Left lung (tissue), 10 donors: ENCODE results near the gene TRMO. TPM values are rescaled to one million over a fixed set of nuclear protein-coding genes. Genes with fewer than 3 reads are reported as not detected.

Experiments
- ATAC-seq: fragments of 200-7000 bp; cut with Tn5 transposase; one replicate; pipeline ENCODE4 v1.9.1; 2020; ENCODE audit warnings: moderate library complexity
- DNase-seq, 4 donors: peaks; one replicate each; pipeline ENCODE4 v3.0.0-alpha.2; 2013 to 2020
- H3K27ac ChIP-seq, 2 donors: fragments of 200-600 bp; sonication (generic) in 1 of 2; one replicate each; pipeline versions ENCODE4 v1.5.0 to v1.8.0; 2020 to 2021
- H3K27me3 ChIP-seq, 2 donors: fragments of 200-600 bp; sonication (generic) in 1 of 2; one replicate each; pipeline versions ENCODE4 v1.5.0 to v1.8.0; 2020 to 2021
- H3K36me3 ChIP-seq, 2 donors: fragments of 200-600 bp; sonication (generic) in 1 of 2; one replicate each; pipeline versions ENCODE4 v1.5.0 to v1.8.0; 2020 to 2021
- H3K4me1 ChIP-seq, 2 donors: fragments of 200-600 bp; one replicate each; pipeline ENCODE4 v1.8.0; 2021
- H3K4me3 ChIP-seq, 2 donors: fragments of 200-600 bp; sonication (generic) in 1 of 2; one replicate each; pipeline versions ENCODE4 v1.5.0 to v1.8.0; 2020 to 2021; ENCODE audit warnings: mild to moderate bottlenecking in 1 of 2
- H3K9me3 ChIP-seq, 2 donors: fragments of 200-600 bp; sonication (generic) in 1 of 2; one replicate each; pipeline versions ENCODE4 v1.5.0 to v1.8.0; 2020 to 2021
- intact Hi-C, 2 donors: fragments of 100-400 bp; cut with DNase I; formaldehyde crosslinking; loops; one replicate each; pipeline versions ENCODE4 v1.11.2 to v1.14.2; 2022
- polyA plus RNA-seq, 6 donors: library from polyadenylated mRNA; unstranded; fragments of 120-200 nt; gene quantifications; one replicate each; pipeline ENCODE4 v1.2.1, GENCODE V29; 2013; ENCODE audit not compliant: insufficient read length in 6 of 6
- total RNA-seq, 2 donors: library from RNA; stranded (reverse); fragmentation: NEBNext Ultra II Directional; extraction: Animal tissue kit (Norgen Biotek cat#: 25700); gene quantifications; one replicate each; pipeline ENCODE4 v1.2.1, GENCODE V29; 2021
- TF ChIP-seq, protein P1 (sequence below), 2 donors: fragments of 200-600 bp; sonication (generic) in 1 of 2; IDR thresholded peaks; one replicate each; pipeline versions ENCODE4 v1.5.0 to v1.8.0; 2021; ENCODE audit warnings: antibody characterized with exemption in 2 of 2
- donor health status: DM: no; HTN: yes; CAD: no.
- donor health status: DM: no; HTN: no; CAD: no.

Gene TRMO
- total and polyA plus RNA-seq, 8 donors: 13.6 to 16.5 (median 16.1) TPM

- DNase-seq (no peak), ATAC-seq (no peak)
- no peaks in the 10 kb centered on the region for H3K36me3 ChIP-seq
- no peaks in the 10 kb centered on the region for H3K9me3 ChIP-seq
- no peak overlapping the region for H3K4me3 ChIP-seq
- H3K27me3 ChIP-seq: peaks cover 5 to 20% of the 10 kb centered on the region in 2 donors
- TF ChIP-seq, protein P1, sequence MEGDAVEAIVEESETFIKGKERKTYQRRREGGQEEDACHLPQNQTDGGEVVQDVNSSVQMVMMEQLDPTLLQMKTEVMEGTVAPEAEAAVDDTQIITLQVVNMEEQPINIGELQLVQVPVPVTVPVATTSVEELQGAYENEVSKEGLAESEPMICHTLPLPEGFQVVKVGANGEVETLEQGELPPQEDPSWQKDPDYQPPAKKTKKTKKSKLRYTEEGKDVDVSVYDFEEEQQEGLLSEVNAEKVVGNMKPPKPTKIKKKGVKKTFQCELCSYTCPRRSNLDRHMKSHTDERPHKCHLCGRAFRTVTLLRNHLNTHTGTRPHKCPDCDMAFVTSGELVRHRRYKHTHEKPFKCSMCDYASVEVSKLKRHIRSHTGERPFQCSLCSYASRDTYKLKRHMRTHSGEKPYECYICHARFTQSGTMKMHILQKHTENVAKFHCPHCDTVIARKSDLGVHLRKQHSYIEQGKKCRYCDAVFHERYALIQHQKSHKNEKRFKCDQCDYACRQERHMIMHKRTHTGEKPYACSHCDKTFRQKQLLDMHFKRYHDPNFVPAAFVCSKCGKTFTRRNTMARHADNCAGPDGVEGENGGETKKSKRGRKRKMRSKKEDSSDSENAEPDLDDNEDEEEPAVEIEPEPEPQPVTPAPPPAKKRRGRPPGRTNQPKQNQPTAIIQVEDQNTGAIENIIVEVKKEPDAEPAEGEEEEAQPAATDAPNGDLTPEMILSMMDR (IDR thresholded peaks at IDR 0.05): no peak
- no peaks in the 10 kb centered on the region for H3K4me1 ChIP-seq
- intact Hi-C loops: no loop called here
- no peak overlapping the region for H3K27ac ChIP-seq
Measured at GRCh38 chr9:97930972-97931371, 8.7 kb upstream of the TRMO start.

DNA sequence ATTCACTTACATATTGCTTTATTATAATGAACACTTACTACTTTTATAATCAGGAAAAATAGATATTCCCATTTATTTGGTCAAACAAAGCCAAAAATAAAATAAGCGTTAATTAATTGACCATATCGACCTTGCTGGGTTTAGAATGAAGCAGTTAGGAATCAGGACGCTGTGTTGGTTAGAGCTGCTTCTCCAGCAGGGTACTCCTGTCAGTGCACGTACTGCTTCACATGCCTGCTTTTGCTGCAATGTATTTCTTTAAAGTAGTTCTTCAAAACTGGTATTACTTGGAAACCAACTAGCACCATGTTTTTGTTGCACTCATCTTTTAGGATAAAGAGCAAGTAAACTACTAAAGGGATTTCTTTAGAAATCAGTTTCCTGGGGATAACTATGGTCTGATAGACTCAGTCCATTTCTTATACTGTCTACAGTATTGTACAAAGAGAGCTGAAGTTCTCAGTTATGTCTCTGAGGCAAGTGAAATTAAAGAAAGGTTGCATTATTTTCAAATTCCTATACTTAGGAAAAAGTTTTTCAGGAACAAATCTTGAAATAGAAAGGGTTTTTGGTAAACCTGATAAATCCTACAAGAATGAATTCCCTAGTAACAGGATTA is 6.8 kb upstream of the TRMO start:
- DNase-seq: no peak
- intact Hi-C loops: no loop called here
- H3K27ac ChIP-seq: no peak overlapping the region
- peaks cover 5 to 7% of the 10 kb centered on the region in 2 donors for H3K27me3 ChIP-seq
- ATAC-seq: no peak
- no peaks in the 10 kb centered on the region for H3K36me3 ChIP-seq
- TF ChIP-seq, protein P1 (IDR thresholded peaks at IDR 0.05): no peak
- H3K4me1 ChIP-seq: peaks cover 0 to 5% of the 10 kb centered on the region in 2 donors
- H3K9me3 ChIP-seq: no peaks in the 10 kb centered on the region
- no peak overlapping the region for H3K4me3 ChIP-seq

DNA sequence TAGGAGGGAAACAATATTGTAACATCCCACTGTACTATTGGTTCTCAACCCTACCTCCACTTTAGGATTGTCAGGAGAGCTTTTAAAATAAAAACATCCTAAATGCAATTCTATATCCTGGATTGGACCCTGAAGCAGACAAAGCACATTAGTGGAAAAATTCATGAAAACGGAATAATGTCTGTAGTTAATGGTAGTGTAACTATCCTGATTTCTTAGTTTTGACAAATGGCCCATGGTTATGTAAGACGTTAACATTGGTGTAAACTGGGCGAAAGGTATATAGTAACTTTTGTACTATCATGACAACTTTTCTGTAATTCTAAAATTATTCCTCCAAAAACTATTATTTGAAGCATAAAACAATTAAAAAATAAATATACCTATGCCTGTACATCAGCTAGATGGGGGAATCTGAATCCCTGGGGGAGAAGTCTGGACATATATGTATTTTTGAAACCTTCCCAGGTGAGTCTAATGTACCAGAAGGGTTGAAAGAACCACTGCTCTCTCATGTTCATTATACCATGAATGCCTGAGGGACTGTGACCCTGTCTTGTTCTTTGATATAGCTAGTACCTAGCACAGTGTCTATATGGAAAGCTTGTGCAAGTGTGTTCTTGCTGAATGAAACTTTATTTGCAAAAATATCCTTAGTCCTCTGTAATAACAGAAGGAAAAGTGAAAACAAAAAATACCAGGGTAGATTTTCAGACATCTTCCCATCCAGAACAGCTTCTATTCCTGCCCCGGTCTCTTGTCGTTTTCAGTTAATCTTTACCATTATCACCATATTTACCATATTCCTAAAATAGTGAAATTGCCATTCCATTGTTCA is 3.4 kb upstream of the TRMO start:
- Histone ChIP-seq H3K4me3 (no peak overlapping the region), H3K36me3 (no peaks in the 10 kb centered on the region), H3K27ac (no peak overlapping the region), H3K27me3 (peaks cover 5 to 7% of the 10 kb centered on the region in 2 donors), H3K4me1 (peaks cover 12 to 30% of the 10 kb centered on the region in 2 donors), H3K9me3 (no peaks in the 10 kb centered on the region)
- TF ChIP-seq, protein P1 (IDR thresholded peaks at IDR 0.05): no peak
- intact Hi-C loops: no loop called here
- DNase-seq (no peak), ATAC-seq (no peak)

- no peak for ATAC-seq
- intact Hi-C loops: loop anchor here in 1 of 2 donors (5.0 kb wide), 1 partner anchor 108 kb away; no protein-coding TSS in a partner anchor
- Histone ChIP-seq H3K27ac (peak overlapping the region in 1 of 2 donors; percentile 100), H3K36me3 (no peaks in the 10 kb centered on the region), H3K4me1 (peaks cover 14 to 43% of the 10 kb centered on the region in 2 donors), H3K9me3 (no peaks in the 10 kb centered on the region), H3K4me3 (no peak overlapping the region), H3K27me3 (peaks cover 5 to 7% of the 10 kb centered on the region in 2 donors)
- DNase-seq: no peak
- TF ChIP-seq, protein P1 (IDR thresholded peaks at IDR 0.05): no peak
Measured at GRCh38 chr9:97924386-97924785, 2.1 kb upstream of the TRMO start.

DNA sequence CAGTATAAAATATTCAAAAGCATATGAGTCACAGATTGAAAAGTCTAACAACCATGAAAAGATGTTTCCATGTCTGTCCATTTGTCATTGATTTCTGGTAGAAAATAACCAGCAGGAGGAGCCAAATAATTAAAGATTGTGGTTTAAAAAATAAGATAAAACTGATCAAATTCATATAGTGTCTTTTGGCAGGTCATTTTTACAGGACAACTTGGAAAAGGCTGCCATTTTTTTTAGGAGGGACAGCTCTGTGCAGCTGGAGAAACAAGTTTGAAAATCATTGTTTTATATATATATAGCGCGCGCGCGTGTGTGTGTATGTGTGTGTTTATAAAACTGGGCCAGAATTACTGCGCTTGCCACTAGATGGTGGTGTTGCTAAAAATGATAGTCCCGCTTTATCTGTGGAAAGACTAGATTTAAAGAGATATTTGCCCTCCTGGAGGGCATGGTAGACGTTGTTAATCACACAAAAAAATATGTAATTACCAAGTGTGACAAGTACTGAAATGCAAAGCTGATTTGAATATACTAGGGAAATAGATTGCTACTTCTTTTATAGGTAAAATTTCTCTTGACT is 1.3 kb upstream of the TRMO start:
- intact Hi-C loops: loop anchor here in 1 of 2 donors (5.0 kb wide), 1 partner anchor 109 kb away; no protein-coding TSS in a partner anchor
- peaks cover 5 to 7% of the 10 kb centered on the region in 2 donors for H3K27me3 ChIP-seq
- H3K4me3 ChIP-seq: peak overlapping the region in 1 of 2 donors; percentile 60
- TF ChIP-seq, protein P1 (IDR thresholded peaks at IDR 0.05): peak; percentile 66 to 72
- no peaks in the 10 kb centered on the region for H3K9me3 ChIP-seq
- ATAC-seq: peak; percentile 70
- H3K27ac ChIP-seq: peak overlapping the region; percentile 99 to 100
- peak in 3 of 4 donors; percentile 73 to 84 (median 76) for DNase-seq
- H3K36me3 ChIP-seq: no peaks in the 10 kb centered on the region
- H3K4me1 ChIP-seq: peaks cover 14 to 51% of the 10 kb centered on the region in 2 donors
